ENCODE results near the gene FBN2. TPM values are rescaled to one million over a fixed set of nuclear protein-coding genes. Genes with fewer than 3 reads are reported as not detected.

Gene FBN2
- 101 TPM for polyA plus RNA-seq (ENCODE audit: insufficient read length)
- long read RNA-seq, donor 1, partial matches to known transcripts = 28 of 29 reads
- long read RNA-seq, donor 1, other reads (novel, unspliced or antisense) = 0 of 29 reads
- long read RNA-seq, donor 2, partial matches to known transcripts = 55 of 56 reads
- long read RNA-seq, donor 2, other reads (novel, unspliced or antisense) = 0 of 56 reads
- long read RNA-seq, donor 3, full-length matches to known transcripts = 1 of 1 reads
- long read RNA-seq, donor 3, partial matches to known transcripts = 0 of 1 reads
- long read RNA-seq, donor 3, other reads (novel, unspliced or antisense) = 0 of 1 reads
- long read RNA-seq, donor 4 = 0 reads
- long read RNA-seq, donor 5, full-length matches to known transcripts = 2 of 2 reads
- long read RNA-seq, donor 5, partial matches to known transcripts = 0 of 2 reads
- long read RNA-seq, donor 5, other reads (novel, unspliced or antisense) = 0 of 2 reads
- long read RNA-seq, donor 6, partial matches to known transcripts = 15 of 17 reads
- long read RNA-seq, donor 6, other reads (novel, unspliced or antisense) = 0 of 17 reads
- long read RNA-seq, donor 7, full-length matches to known transcripts = 1 of 1 reads
- long read RNA-seq, donor 7, partial matches to known transcripts = 0 of 1 reads
- long read RNA-seq, donor 7, other reads (novel, unspliced or antisense) = 0 of 1 reads
- long read RNA-seq, donor 8 = 0 reads

GRCh38 chr5:128538000-128538249 is at the start of gene FBN2:
Gene FBN2, minus strand, starts transcription at chr5:128538245. Its CDS starts 642 bp downstream, at chr5:128537603.
- no peak for DNase-seq

GRCh38 chr5:128587275-128587674 is 49.2 kb upstream of the FBN2 start:
- no peak for DNase-seq

- DNase-seq = no peak
Observed at GRCh38 chr5:128586848-128587247, 48.8 kb upstream of the FBN2 start.

DNA sequence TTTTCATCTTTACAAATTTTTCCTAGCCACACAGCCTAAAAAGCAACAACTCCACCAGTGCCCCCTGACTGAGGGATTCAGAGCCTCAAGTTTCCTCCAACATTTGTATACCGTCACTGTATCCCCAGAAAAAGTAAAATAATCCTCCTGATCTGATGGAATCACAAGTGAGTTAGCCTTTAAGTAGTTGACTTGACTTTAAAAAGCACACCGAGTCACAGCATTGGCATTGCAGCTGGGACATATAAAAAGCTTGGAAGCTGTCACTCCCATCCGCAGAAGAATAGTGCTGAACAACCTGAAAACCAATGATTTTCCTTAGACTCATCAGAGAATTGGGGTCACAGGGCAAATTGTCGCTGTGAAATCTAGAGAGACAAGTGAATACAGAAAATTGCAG is 41.6 kb upstream of the FBN2 start:
- DNase-seq = no peak

DNA sequence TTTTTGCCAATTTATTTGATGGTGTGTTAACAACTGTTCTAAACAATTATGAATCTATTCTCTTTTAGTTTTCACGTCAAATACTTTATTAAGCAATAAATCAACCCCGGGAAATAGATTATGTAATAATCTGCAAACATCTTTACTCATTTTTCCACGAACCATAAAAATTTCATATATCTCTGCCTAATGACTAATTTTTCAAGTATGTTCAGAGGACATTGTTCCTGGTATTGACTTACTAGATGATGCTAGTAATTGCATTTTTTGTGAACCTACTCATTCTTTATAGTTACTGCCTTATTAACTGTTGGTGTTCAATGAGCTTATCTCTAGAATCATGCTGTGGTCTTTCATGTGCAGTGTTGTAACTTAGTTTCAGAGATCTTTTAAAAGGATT is 41.0 kb upstream of the FBN2 start:
- DNase-seq = no peak

GRCh38 chr5:128574041-128574440 is 36.0 kb upstream of the FBN2 start:
- DNase-seq = no peak

GRCh38 chr5:128572930-128573319 is 34.9 kb upstream of the FBN2 start:
- DNase-seq = no peak

DNA sequence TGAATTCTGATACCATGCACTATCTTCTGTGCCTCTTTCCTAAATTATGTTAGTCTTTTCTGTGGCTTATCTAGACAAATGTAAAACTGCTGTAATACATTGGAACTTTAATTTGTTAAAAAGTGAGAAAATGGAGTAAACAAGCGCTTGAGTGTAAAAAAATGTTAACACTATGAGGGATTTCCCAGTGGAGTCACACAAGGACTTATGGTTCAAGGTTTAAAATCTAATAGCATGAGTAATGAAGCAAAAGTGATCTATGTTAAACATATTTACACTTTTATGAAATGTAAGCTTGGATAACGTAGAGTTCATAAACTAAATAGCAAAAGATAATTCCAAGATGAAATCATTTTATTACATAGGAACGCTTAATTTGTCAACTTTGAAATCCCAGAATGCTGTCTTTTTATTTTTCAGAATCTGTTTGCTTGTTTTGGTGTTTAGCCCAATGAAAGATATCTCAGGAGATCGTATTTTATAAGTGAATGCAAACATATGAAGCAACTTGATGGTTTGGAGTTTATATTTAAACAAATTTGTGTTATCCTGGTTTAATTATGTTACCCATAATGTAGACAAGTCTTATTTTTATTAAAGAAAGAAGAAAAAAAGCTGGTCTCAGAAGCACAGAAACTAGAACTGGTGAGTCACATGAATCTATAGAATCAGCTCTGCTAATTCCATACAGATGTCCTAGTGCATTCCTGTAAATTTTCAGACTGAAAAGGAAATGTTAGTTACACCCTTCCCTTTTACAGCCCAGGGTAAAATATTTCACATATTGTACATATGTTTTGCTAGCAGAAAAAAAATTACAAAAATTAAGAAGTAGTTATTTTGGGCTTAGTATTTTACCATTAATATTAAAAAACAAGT is 34.2 kb upstream of the FBN2 start:
- no peak for DNase-seq

DNA sequence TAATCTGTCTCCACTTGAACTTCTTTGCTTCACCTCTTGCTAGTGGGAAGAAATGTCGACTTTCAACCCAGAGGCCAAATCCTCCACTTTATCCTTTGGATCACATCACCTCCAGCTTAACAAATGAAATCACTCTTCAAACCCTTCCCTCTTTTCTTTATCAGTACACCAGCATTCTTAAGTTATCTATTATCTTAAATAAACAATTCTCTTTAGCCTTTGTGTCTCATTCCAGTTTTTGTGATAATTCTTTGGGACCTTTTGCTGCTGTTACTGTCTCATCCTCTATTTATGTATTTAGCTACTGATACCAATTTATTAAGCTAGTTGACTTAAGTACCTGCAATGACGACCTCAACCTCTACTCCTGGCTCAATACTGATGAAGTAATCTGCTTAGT is 28.1 kb upstream of the FBN2 start:
- DNase-seq = no peak

- DNase-seq = no peak
Observed at GRCh38 chr5:128559300-128560297, 21.6 kb upstream of the FBN2 start.

DNA sequence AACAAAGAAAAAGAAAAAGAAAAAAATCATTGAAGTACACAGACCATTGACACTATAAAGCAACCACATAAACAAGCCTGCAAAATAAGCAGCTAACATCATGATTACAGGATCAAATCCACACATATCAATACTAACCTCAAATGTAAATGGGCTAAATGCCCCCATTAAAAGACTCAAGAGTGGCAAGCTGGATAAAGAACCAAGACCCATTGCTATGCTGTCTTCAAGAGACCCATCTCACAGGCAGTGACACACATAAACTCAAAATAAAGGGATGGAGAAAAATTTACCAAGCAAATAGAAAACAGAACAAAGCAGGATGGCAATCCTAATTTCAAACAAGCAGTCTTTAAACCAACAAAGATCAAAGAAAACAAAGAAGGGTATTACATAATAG is 15.7 kb upstream of the FBN2 start:
- DNase-seq = no peak

DNA sequence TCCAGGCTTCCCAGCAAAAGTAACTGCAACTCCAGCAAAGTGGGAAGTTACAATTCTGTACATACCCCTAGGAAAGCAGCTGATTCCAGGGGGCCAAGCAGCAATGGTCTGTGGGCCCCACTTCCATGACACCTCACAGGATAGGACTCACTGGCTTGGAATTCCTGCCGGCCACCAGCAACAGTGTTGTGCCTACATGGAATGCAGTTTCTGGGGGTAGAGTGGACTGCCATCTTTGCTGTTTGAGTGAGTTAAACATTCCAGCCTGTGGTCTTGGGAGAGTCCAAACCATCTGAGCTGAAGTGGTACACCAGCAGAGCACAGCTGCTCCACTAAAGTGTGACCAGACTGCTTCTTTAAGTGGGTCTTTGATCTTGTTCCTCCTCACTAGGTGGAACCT is 13.4 kb upstream of the FBN2 start:
- no peak for DNase-seq

DNA sequence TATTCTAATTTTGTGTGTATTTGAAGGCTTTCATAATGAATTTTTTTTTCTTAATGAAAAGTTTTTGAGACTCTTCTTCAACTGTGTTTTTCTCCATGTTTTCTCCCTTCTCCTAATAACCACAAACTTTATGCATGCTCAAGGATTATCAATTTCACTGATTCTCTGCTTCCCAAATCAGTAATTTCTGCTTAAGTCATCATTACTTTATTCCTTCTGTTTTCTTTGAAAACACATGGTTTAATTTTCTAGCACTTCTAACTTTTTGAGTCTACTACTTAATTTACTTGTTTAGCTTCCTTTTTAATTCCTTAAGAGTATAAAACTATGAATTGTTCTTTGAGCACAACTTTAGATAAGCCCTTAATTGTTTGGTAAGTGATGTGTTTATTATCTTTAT is 11.5 kb upstream of the FBN2 start:
- no peak for DNase-seq

DNA sequence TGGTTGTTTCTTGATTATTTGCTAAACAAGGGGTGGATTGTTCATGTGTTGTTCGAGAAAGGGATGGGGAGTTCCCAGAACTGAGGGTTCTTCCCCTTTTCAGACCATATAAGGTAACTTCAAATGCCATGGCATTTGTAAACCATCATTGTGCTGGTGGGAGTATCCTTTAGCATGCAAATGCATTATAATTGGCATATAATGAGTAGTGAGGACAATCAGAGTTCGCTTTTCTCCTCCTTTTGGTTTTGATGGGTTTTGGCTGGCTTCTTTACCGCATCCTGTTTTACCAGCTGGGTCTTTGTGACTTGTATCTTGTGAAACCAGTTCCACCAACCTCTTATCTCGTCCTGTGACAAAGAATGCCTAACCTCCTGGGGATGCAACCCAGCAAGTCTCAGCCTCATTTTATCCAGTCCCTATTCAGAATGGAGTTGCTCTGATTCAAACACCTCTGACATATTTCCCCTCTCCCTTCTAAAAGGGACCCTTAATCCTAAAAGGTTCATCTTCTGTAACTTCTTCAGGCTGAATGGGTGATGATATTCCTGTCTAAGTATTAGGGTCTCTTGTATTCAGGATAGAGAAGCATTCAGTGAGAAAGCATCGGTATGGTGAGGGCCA is 8.7 kb upstream of the FBN2 start:
- no peak for DNase-seq

DNA sequence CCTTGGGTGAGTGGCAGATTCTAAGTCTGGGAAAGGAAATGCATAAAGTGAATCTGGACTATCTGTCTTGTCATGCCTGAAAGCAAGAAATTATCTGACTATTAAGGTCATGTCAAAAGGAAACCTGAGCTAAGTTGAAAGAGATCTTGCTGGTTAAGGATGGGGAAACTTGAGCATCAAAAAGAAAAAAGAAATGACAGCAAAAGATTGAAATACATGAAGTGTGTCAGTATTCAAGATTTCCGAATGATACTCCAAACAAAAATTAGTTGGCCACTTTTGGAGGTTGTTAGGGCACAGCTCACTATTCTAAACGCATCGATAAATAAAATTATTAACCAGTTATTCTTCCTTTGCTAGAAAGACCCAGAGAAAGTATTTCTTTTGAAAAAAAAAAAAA is 3.3 kb upstream of the FBN2 start:
- no peak for DNase-seq

GRCh38 chr5:128539038-128539429 is 989 bp upstream of the FBN2 start:
- DNase-seq = peak; percentile 40

DNA sequence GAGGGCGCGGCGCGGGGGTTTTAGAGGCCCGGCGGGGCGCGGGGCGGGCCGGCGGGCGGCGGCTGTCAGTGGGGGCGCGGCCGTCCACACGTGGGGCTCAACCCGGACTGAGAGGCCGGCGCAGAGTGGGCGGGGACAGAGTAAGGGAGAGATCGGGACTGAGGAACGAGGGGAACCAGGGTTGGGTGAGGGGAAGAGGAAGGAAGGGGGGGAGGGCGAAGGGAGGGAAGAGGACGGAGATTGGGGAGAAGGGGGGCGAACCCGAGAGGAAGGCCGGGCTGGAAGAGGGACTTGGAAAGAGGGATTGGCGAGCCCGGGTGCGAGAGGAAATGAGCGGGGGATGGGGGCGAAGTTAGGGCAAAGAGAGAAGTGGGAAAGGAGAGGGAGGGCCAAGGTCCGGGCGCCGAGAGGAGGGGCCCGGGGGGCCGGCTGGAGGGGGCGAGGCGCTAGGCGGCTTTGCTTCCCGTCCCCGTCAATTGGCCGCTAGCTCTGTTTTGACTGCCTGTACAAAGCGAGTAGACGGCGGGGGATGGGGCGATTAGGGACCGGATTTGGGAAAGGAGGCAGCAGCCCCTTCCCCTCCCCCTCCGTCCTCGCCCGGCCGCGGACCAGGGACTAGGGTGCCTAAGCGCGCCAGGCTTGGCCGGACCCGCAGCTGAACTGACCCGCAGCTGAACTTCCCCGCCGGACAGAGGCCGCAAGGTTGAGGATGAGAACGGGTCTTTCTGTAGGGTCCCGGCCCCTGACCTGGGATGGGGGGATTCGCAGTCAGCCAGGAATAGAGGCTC is 399 bp upstream of the FBN2 start:
- peak; percentile 91 for DNase-seq

GRCh38 chr5:128537221-128537999 is 635 bp downstream of the FBN2 start:
- peak; percentile 34 for DNase-seq
